Erythroblast (primary cell): Measurements from ENCODE around the gene DNAI1.

Experiments
- GATA1 ChIP-seq: IDR thresholded peaks from 2 replicates; pipeline ENCODE4 v1.6.1; 2011; ENCODE audit warnings: low read depth, mild to moderate bottlenecking, control low read depth, low read length, moderate library complexity
- POLR2A ChIP-seq: IDR thresholded peaks from 2 replicates; pipeline ENCODE4 v1.6.1; 2011; ENCODE audit warnings: mild to moderate bottlenecking, low read length

DNA sequence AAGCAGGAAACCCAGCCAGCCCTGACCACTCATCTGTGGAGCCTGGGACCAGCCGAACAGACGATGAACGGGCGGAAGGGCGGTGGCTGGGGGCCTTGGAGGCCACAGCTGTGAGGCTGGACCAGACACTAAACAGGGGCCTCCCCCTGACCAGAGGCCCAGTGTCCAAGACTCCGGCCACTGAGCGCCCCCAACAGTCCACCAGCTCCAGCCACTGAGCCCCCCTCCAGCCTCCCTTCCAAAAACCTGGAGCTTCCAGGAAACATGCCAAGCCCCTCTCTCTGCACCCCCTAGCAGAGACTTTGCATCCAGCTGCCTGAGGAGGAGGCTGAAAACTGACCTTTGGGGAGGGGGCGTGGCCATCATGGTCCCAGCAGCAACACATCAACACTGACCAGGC is 107.7 kb downstream of the DNAI1 start:
- no peak for TF ChIP-seq POLR2A
- TF ChIP-seq GATA1, result no peak
